K562 (cell line): ENCODE results near the gene LPAR2. TPM values are rescaled to one million over a fixed set of nuclear protein-coding genes. Genes with fewer than 3 reads are reported as not detected.

ENCODE experiments used
- ATAC-seq: fragments of 200-7000 bp; cut with Tn5 transposase; 3 replicates; pipeline ENCODE4 v1.9.1; 2020; ENCODE audit warnings: moderate library complexity
- BruUV-seq: library from RNA; stranded (reverse); fragments of 400-500 nt; replicated peaks from 2 replicates; lab custom pipeline; 2021; lab: Mats Ljungman, UMichigan
- CTCF ChIA-PET: fragments of 300-600 bp; formaldehyde crosslinking; extraction: SDS; loops from one replicate; lab custom pipeline; 2021; ENCODE audit warnings: low intra/inter-chr PET ratio; lab: Yijun Ruan, JAX
- POLR2A ChIA-PET: fragments of 300-600, 350-650 bp; sonication (Branson Sonifier 250); formaldehyde crosslinking; extraction: SDS; loops from one replicate; lab custom pipeline; 2021; ENCODE audit warnings: antibody characterized with exemption, inconsistent platforms; lab: Yijun Ruan, JAX
- DNase-seq, 4 experiments: peaks; one replicate each; pipeline versions ENCODE4 v3.0.0 to v3.0.0-alpha.2; 2011 to 2018; ENCODE audit warnings: low spot score in 3 of 4, mixed read lengths in 3 of 4; ENCODE audit errors: extremely low read depth in 1 of 4
- FAIRE-seq: peaks from 2 replicates; lab custom pipeline; 2011; peaks lifted over from hg19 to GRCh38; lab: Jason Lieb, UNC
- H2AFZ ChIP-seq: 2 replicates; pipeline ENCODE4 v1.6.0; 2011; ENCODE audit warnings: low read depth, low read length, control low read depth, inconsistent platforms
- H3K27ac ChIP-seq: fragments of 200-600 bp; 3 replicates; pipeline ENCODE4 v1.8.0; 2011; ENCODE audit warnings: low read depth, mild to moderate bottlenecking, control low read depth, inconsistent platforms, low read length, moderate library complexity, mixed read lengths; ENCODE audit errors: extremely low read depth
- H3K27me3 ChIP-seq, 2 experiments: fragments of 300-600 bp in 1 of 2; 2 replicates in 1 of 2; 3 replicates in 1 of 2; pipeline versions ENCODE4 v1.6.0 to v1.8.0; 2011; ENCODE audit warnings: inconsistent platforms in 2 of 2, low read length in 2 of 2, mild to moderate bottlenecking in 1 of 2, mixed read lengths in 1 of 2, moderate library complexity in 1 of 2; ENCODE audit not compliant: control insufficient read depth in 2 of 2, insufficient read depth in 2 of 2
- H3K36me3 ChIP-seq: fragments of 300-600 bp; 3 replicates; pipeline ENCODE4 v1.8.0; 2011; ENCODE audit warnings: mild to moderate bottlenecking, low read length, inconsistent platforms; ENCODE audit not compliant: control insufficient read depth, insufficient read depth
- H3K4me1 ChIP-seq, 2 experiments: fragments of 200-600 bp in 1 of 2; replicated peaks in 1 of 2; 2 replicates in 1 of 2; 3 replicates in 1 of 2; pipeline versions ENCODE4 v1.5.1 to v1.8.0; 2011; ENCODE audit warnings: inconsistent platforms in 2 of 2, low read length in 2 of 2, mild to moderate bottlenecking in 1 of 2, mixed read lengths in 1 of 2, moderate library complexity in 1 of 2; ENCODE audit not compliant: control insufficient read depth in 2 of 2, insufficient read depth in 2 of 2
- H3K4me2 ChIP-seq: 2 replicates; pipeline ENCODE4 v1.6.1; 2011; ENCODE audit warnings: low read length, control low read depth, inconsistent platforms, mixed read lengths; ENCODE audit not compliant: insufficient read depth
- H3K4me3 ChIP-seq: fragments of 200-600 bp; sonication (generic), shearing (Covaris generic); 2 replicates; pipeline ENCODE4 v1.5.1; 2016; ENCODE audit warnings: control low read depth, inconsistent platforms
- H3K79me2 ChIP-seq: fragments of 200-600 bp; 3 replicates; pipeline ENCODE4 v1.8.0; 2011; ENCODE audit warnings: low read length, inconsistent platforms; ENCODE audit not compliant: control insufficient read depth, insufficient read depth
- H3K9ac ChIP-seq, 2 experiments: 2 replicates each; pipeline versions ENCODE4 v1.6.0 to v1.6.1; 2011; ENCODE audit warnings: low read depth in 2 of 2, low read length in 2 of 2, control low read depth in 1 of 2, inconsistent platforms in 1 of 2, mild to moderate bottlenecking in 1 of 2, mixed read lengths in 1 of 2; ENCODE audit not compliant: insufficient read depth in 1 of 2
- H3K9me1 ChIP-seq: one replicate; pipeline ENCODE4 v1.6.0; 2011; ENCODE audit warnings: inconsistent platforms, mild to moderate bottlenecking, low read length, moderate library complexity; ENCODE audit not compliant: control insufficient read depth, insufficient read depth
- H3K9me3 ChIP-seq: replicated peaks from 2 replicates; pipeline ENCODE4 v1.5.1; 2011; ENCODE audit warnings: low read depth, low read length, inconsistent platforms; ENCODE audit not compliant: control insufficient read depth, insufficient read depth
- H4K20me1 ChIP-seq: replicated peaks from 2 replicates; pipeline ENCODE4 v1.6.1; 2011; ENCODE audit warnings: low read length, inconsistent platforms, mixed read lengths; ENCODE audit not compliant: control insufficient read depth, insufficient read depth
- BMI1 ChIP-seq: fragments of 150-350 bp; IDR thresholded peaks from 2 replicates; pipeline ENCODE4 v1.6.1; 2014; ENCODE audit warnings: low read length
- ETV5 ChIP-seq: sonication (generic); formaldehyde crosslinking; IDR thresholded peaks from 2 replicates; pipeline ENCODE4 v1.4.0; 2020; ENCODE audit warnings: low read depth, mild to moderate bottlenecking, missing genetic modification reagents
- HDAC8 ChIP-seq: fragments of 450-650 bp; IDR thresholded peaks from 2 replicates; pipeline ENCODE4 v1.6.1; 2016; ENCODE audit warnings: mild to moderate bottlenecking, missing genetic modification characterization, moderate library complexity, missing compliant biosample characterization
- KDM5B ChIP-seq: fragments of 200-600 bp; sonication (generic); IDR thresholded peaks from 2 replicates; pipeline ENCODE4 v1.6.1; 2012; ENCODE audit warnings: low read depth, mild to moderate bottlenecking, moderate library complexity, low read length, control low read depth, inconsistent platforms; ENCODE audit not compliant: insufficient replicate concordance
- MAZ ChIP-seq, 2 experiments: fragments of 450-650 bp in 1 of 2; sonication (generic) in 1 of 2; formaldehyde crosslinking; IDR thresholded peaks in 1 of 2; conservative IDR thresholded peaks in 1 of 2; 2 replicates each; pipeline versions ENCODE4 v1.4.0 to v1.5.0; 2020; ENCODE audit warnings: mild to moderate bottlenecking in 1 of 2, missing genetic modification reagents in 1 of 2
- NFIC ChIP-seq: fragments of 450-650 bp; IDR thresholded peaks from 2 replicates; pipeline ENCODE4 v1.6.1; 2017; ENCODE audit warnings: mild to moderate bottlenecking, inconsistent platforms
- RBM34 ChIP-seq: fragments of 200-400 bp; formaldehyde crosslinking; IDR thresholded peaks from 2 replicates; pipeline ENCODE4 v1.6.1; 2018; ENCODE audit warnings: low read length, borderline replicate concordance; ENCODE audit not compliant: insufficient read depth
- ZNF146 ChIP-seq: IDR thresholded peaks from one replicate; pipeline ENCODE4 v1.6.1; 2018; ENCODE audit warnings: missing compliant biosample characterization; ENCODE audit not compliant: unreplicated experiment
- ZNF175 ChIP-seq: fragments of 200-800 bp; sonication (Bioruptor generic); IDR thresholded peaks from 2 replicates; pipeline ENCODE4 v1.6.1; 2016; ENCODE audit warnings: low read depth, mild to moderate bottlenecking, missing genetic modification characterization, missing compliant biosample characterization
- ZNF24 ChIP-seq: fragments of 450-650 bp; IDR thresholded peaks from 2 replicates; pipeline ENCODE4 v1.6.1; 2016
- WGBS: fragments of 100-300 bp; shearing (Covaris generic); methylation state at CpG from one replicate; pipeline ENCODE4 v1.1.6; 2016; ENCODE audit warnings: low coverage, mixed read lengths; ENCODE audit not compliant: insufficient coverage; ENCODE audit errors: missing lambda C conversion rate; 5-methylcytosine and 5-hydroxymethylcytosine counted together
- in situ Hi-C: fragments of 300-500 bp; cut with MboI; formaldehyde crosslinking; loops from 4 replicates; pipeline ENCODE4 v1.15.0; 2018; ENCODE audit warnings: inconsistent platforms, mixed read lengths
- intact Hi-C: fragments of 100-400 bp; cut with micrococcal nuclease; formaldehyde crosslinking; loops from 2 replicates; pipeline ENCODE4 v1.14.2; 2022
- polyA plus RNA-seq, 8 experiments: library from polyadenylated mRNA; depleted of rRNA in 4 of 8; stranded (reverse) in 5 of 8; unstranded in 3 of 8; fragments of >200 nt; fragmentation: Nextera tagmentation in 2 of 8; fragmentation: Illumina TruSeq in 1 of 8; extraction: Ambion mirVana in 2 of 8; extraction: Trizol in 1 of 8; gene quantifications; 2 replicates each; pipeline versions ENCODE4 v1.2.1 to v1.2.3, GENCODE V29; 2011 to 2014; ENCODE audit warnings: inconsistent platforms in 1 of 8, missing spikeins in 1 of 8
- total RNA-seq, 7 experiments: library from RNA; depleted of rRNA in 6 of 7; stranded (reverse); fragments of >200 nt in 6 of 7; fragmentation: Illumina TruSeq in 2 of 7; extraction: Trizol in 2 of 7; gene quantifications; 2 replicates each; pipeline versions ENCODE4 v1.2.1 to v1.2.3, GENCODE V29; 2011 to 2021; ENCODE audit warnings: low replicate concordance in 1 of 7
- TF ChIP-seq, protein P1 (sequence below): fragments of 450-650 bp; IDR thresholded peaks from 2 replicates; pipeline ENCODE4 v1.7.1; 2018; ENCODE audit warnings: mild to moderate bottlenecking, low read depth; ENCODE audit not compliant: partially characterized antibody

The LPAR2 gene
- total and polyA plus RNA-seq, 9 of the 15 experiments (the other 6 are each of a cell fraction or from before 2014, with no cell fraction given): 0.63 to 13.8 (median 4.4) TPM

- ATAC-seq (no peak), DNase-seq (no peak), FAIRE-seq (no peak)
- intact Hi-C loops: no loop called here
- ChIA-PET CTCF (no interaction called here), POLR2A (interaction anchor here (1.1 to 1.6 kb wide), 3 partner anchors 13 to 232 kb away, joined by 3 to 5 read pairs (median 3); no protein-coding TSS in a partner anchor)
- Histone ChIP-seq H3K4me1 (peaks cover 6 to 21% of the 10 kb centered on the region in 2 experiments), H3K9me3 (peaks cover 8% of the 10 kb centered on the region), H3K4me3 (peak overlapping the region; percentile 77; the same call in 1 of the 2 replicates), H3K27ac (no peak overlapping the region), H3K79me2 (peaks cover 24% of the 10 kb centered on the region), H2AFZ (no peak overlapping the region), H4K20me1 (no peaks in the 10 kb centered on the region), H3K9me1 (no peaks in the 10 kb centered on the region), H3K36me3 (peaks cover 15% of the 10 kb centered on the region; the same call in 1 of the 3 replicates), H3K27me3 (no peaks in the 10 kb centered on the region)
- BruUV-seq: no TSS peak
- in situ Hi-C loops: no loop called here
- no peak for TF ChIP-seq ZNF175
- TF ChIP-seq RBM34: no peak
- no peak for TF ChIP-seq ZNF146
- TF ChIP-seq BMI1: no peak
- no peak for TF ChIP-seq ZNF24
- TF ChIP-seq MAZ (CRISPR knock-in tag; conservative IDR thresholded peaks at IDR 0.05 in 1 of 2, IDR thresholded peaks at IDR 0.05 in 1 of 2): no peak
- no peak for TF ChIP-seq ETV5 (CRISPR knock-in tag)
- TF ChIP-seq, protein P1, sequence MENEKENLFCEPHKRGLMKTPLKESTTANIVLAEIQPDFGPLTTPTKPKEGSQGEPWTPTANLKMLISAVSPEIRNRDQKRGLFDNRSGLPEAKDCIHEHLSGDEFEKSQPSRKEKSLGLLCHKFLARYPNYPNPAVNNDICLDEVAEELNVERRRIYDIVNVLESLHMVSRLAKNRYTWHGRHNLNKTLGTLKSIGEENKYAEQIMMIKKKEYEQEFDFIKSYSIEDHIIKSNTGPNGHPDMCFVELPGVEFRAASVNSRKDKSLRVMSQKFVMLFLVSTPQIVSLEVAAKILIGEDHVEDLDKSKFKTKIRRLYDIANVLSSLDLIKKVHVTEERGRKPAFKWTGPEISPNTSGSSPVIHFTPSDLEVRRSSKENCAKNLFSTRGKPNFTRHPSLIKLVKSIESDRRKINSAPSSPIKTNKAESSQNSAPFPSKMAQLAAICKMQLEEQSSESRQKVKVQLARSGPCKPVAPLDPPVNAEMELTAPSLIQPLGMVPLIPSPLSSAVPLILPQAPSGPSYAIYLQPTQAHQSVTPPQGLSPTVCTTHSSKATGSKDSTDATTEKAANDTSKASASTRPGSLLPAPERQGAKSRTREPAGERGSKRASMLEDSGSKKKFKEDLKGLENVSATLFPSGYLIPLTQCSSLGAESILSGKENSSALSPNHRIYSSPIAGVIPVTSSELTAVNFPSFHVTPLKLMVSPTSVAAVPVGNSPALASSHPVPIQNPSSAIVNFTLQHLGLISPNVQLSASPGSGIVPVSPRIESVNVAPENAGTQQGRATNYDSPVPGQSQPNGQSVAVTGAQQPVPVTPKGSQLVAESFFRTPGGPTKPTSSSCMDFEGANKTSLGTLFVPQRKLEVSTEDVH: no peak
- no peak for TF ChIP-seq NFIC
- no peak for TF ChIP-seq HDAC8 (tag)
- no peak for TF ChIP-seq KDM5B
- TF ChIP-seq, all 486 proteins: peak for 0
- Histone ChIP-seq H3K4me2 (peak overlapping the region; percentile 82), H3K9ac (peak overlapping the region; percentile 67 to 90; a peak in 2 of 4 replicates)
- WGBS: 78% methylated on average over 7 of the region's 10 CpGs
These were observed 42.1 kb upstream of the LPAR2 start for GRCh38 chr19:19670070-19670551.
